Psoas muscle (tissue), 7 donors: ENCODE results near the gene EBLN1. TPM values are rescaled to one million over a fixed set of nuclear protein-coding genes. Genes with fewer than 3 reads are reported as not detected.

Experiments used
- polyA plus RNA-seq, 3 donors: library from polyadenylated mRNA; stranded (reverse); fragments of 200-250 nt; gene quantifications; one replicate each; pipeline ENCODE4 v1.2.3, GENCODE V29; 2013
- total RNA-seq, 4 donors: library from RNA; stranded (reverse); fragmentation: NEBNext Ultra II Directional in 2 of 4; extraction: Animal tissue kit (Norgen Biotek cat#: 25700) in 2 of 4; gene quantifications; one replicate each; pipeline versions ENCODE4 v1.2.1 to v1.2.4, GENCODE V29; 2021 to 2023
- donor health status: healthy with polysubstance abuse.
- donor health status: DM: no; HTN: no; CAD: no; lungs with moderate emphysema.
- donor health status: Bipolar disorder and iron deficiency.
- donor health status: healthy.
- donor health status: DM: no; HTN: no; CAD: no.
- donor health status: DM: no; HTN: no; CAD: no.
- donor health status: DM: yes; HTN: yes; CAD: no.

Gene EBLN1
- total and polyA plus RNA-seq, 7 donors = not detected

Other genes starting within 250 kb of the EBLN1 start
- 10 to 100 TPM in 3 of 4 donors, 1 to 10 TPM in 1; 6.7 to 18.8 (median 11.3) TPM for gene DNAJC1, start 214.3 kb downstream of the EBLN1 start, total RNA-seq
- gene DNAJC1, start 214.3 kb downstream of the EBLN1 start, polyA plus RNA-seq = 10 to 100 TPM; 13.2 to 21.5 (median 18.3) TPM
- gene COMMD3, start 98.4 kb upstream of the EBLN1 start, total RNA-seq = 10 to 100 TPM; 45.5 to 81.4 (median 64.8) TPM
- gene COMMD3, start 98.4 kb upstream of the EBLN1 start, polyA plus RNA-seq = 10 to 100 TPM; 42.3 to 74.0 (median 57.4) TPM
- gene BMI1, start 103.1 kb upstream of the EBLN1 start, total RNA-seq = 10 to 100 TPM; 32.7 to 57.4 (median 43.6) TPM
- gene BMI1, start 103.1 kb upstream of the EBLN1 start, polyA plus RNA-seq = 10 to 100 TPM; 21.4 to 57.6 (median 28.3) TPM
- gene SPAG6, start 127.5 kb upstream of the EBLN1 start, total RNA-seq = under 1 TPM in 1 of 4 donors, not detected in 3; 0.15 TPM
- not detected for gene SPAG6, start 127.5 kb upstream of the EBLN1 start, polyA plus RNA-seq